Neural crest cell (in vitro differentiated cells): ENCODE data around the gene ACR. TPM values are rescaled to one million over a fixed set of nuclear protein-coding genes. Genes with fewer than 3 reads are reported as not detected.

Experiments used
- DNase-seq: peaks from one replicate; pipeline ENCODE4 v3.0.0; 2021; ENCODE audit warnings: low read depth, mixed read lengths, low spot score
- H3K27ac Mint-ChIP-seq: one replicate; pipeline ENCODE4 v1.8.0; 2021; ENCODE audit warnings: mild to moderate bottlenecking, mixed read lengths; ENCODE audit not compliant: unreplicated experiment
- H3K27me3 Mint-ChIP-seq: 2 replicates; pipeline ENCODE4 v1.8.0; 2021; ENCODE audit warnings: low read depth, mild to moderate bottlenecking, mixed read lengths
- H3K36me3 Mint-ChIP-seq: 2 replicates; pipeline ENCODE4 v1.8.0; 2021; ENCODE audit warnings: low read depth, mild to moderate bottlenecking, mixed read lengths
- H3K4me1 Mint-ChIP-seq: 2 replicates; pipeline ENCODE4 v1.8.0; 2021; ENCODE audit warnings: mixed read lengths
- H3K4me3 Mint-ChIP-seq: one replicate; pipeline ENCODE4 v1.8.0; 2021; ENCODE audit warnings: mild to moderate bottlenecking, mixed read lengths
- H3K9me3 Mint-ChIP-seq: 2 replicates; pipeline ENCODE4 v1.8.0; 2021; ENCODE audit warnings: mixed read lengths
- CTCF ChIP-seq: fragments of 200-600 bp; sonication (generic); conservative IDR thresholded peaks from 2 replicates; pipeline ENCODE4 v1.5.0; 2021; ENCODE audit warnings: antibody characterized with exemption, mild to moderate bottlenecking
- total RNA-seq: library from RNA; stranded (reverse); gene quantifications from 2 replicates; pipeline ENCODE4 v1.2.1, GENCODE V29; 2021

The ACR gene
- total RNA-seq, 1 donor from 2014 or later, result not detected

- peaks cover 30% of the 10 kb centered on the region for H3K4me1 Mint-ChIP-seq
- H3K9me3 Mint-ChIP-seq, result no peaks in the 10 kb centered on the region
- DNase-seq, result peak; percentile 89
- no peaks in the 10 kb centered on the region for H3K27me3 Mint-ChIP-seq
- no peak overlapping the region for H3K4me3 Mint-ChIP-seq
- peaks cover 2% of the 10 kb centered on the region for H3K36me3 Mint-ChIP-seq
- no peak overlapping the region for H3K27ac Mint-ChIP-seq
- TF ChIP-seq CTCF, result no peak
Measured at GRCh38 chr22:50705219-50705691, 32.7 kb upstream of the ACR start.

GRCh38 chr22:50705851-50706351 lies 32.1 kb upstream of the ACR start:
- no peak overlapping the region for H3K4me3 Mint-ChIP-seq
- no peak for TF ChIP-seq CTCF
- H3K9me3 Mint-ChIP-seq, result no peaks in the 10 kb centered on the region
- peaks cover 7% of the 10 kb centered on the region for H3K36me3 Mint-ChIP-seq
- peaks cover 32% of the 10 kb centered on the region for H3K4me1 Mint-ChIP-seq
- H3K27me3 Mint-ChIP-seq, result peaks cover 2% of the 10 kb centered on the region
- no peak for DNase-seq
- no peak overlapping the region for H3K27ac Mint-ChIP-seq

- Mint-ChIP-seq H3K27ac (no peak overlapping the region), H3K4me3 (no peak overlapping the region)
Measured at GRCh38 chr22:50706481-50707125, 31.4 kb upstream of the ACR start.

GRCh38 chr22:50708474-50708873 lies 29.5 kb upstream of the ACR start:
- peaks cover 2% of the 10 kb centered on the region for H3K27me3 Mint-ChIP-seq
- H3K27ac Mint-ChIP-seq, result no peak overlapping the region
- no peak overlapping the region for H3K4me3 Mint-ChIP-seq
- no peaks in the 10 kb centered on the region for H3K9me3 Mint-ChIP-seq
- H3K36me3 Mint-ChIP-seq, result peaks cover 7% of the 10 kb centered on the region
- no peak for TF ChIP-seq CTCF
- peaks cover 29% of the 10 kb centered on the region for H3K4me1 Mint-ChIP-seq
- no peak for DNase-seq

More at GRCh38 chr22:50706481-50707125, 31.4 kb upstream of the ACR start:
- H3K36me3 Mint-ChIP-seq, result peaks cover 9% of the 10 kb centered on the region
- H3K27me3 Mint-ChIP-seq, result peaks cover 2% of the 10 kb centered on the region
- peaks cover 35% of the 10 kb centered on the region for H3K4me1 Mint-ChIP-seq
- H3K9me3 Mint-ChIP-seq, result no peaks in the 10 kb centered on the region
- no peak for DNase-seq
- no peak for TF ChIP-seq CTCF

- Mint-ChIP-seq H3K4me3 (no peak overlapping the region), H3K4me1 (peaks cover 35% of the 10 kb centered on the region), H3K27me3 (peaks cover 2% of the 10 kb centered on the region), H3K36me3 (peaks cover 7% of the 10 kb centered on the region), H3K9me3 (no peaks in the 10 kb centered on the region), H3K27ac (no peak overlapping the region)
- TF ChIP-seq CTCF, result no peak
- DNase-seq, result no peak
Measured at GRCh38 chr22:50708996-50709395, 29.0 kb upstream of the ACR start.
